Measurements from ENCODE around the gene SNRPD1. TPM values are rescaled to one million over a fixed set of nuclear protein-coding genes. Genes with fewer than 3 reads are reported as not detected.

Gene SNRPD1
- total and polyA plus RNA-seq, 2 of the 8 experiments (the other 6 are each of a cell fraction or from before 2014, with no cell fraction given) = 59.6 to 180 TPM

Small RNA genes lying within 50 kb of the gene (microRNA-seq; reads per million reads assigned to microRNA genes)
- 0 reads per million in 2 experiments for gene MIR320C1 (ENCODE audit: borderline microRNAs expressed in 2 of 2, borderline number of aligned reads in 2 of 2, borderline replicate concordance in 1 of 2)

Small RNA genes lying within 50 kb of the gene (small RNA-seq; reads per million reads assigned to genes)
- gene MIR320C1 (ENCODE audit: insufficient read depth) = not detected

Other genes with a start within 250 kb of the SNRPD1 start
- 44.6 and 48.3 TPM in 2 replicates for gene ESCO1, start 11.6 kb upstream of the SNRPD1 start, total RNA-seq (2021; fragmentation: NEBNext Ultra II Directional; extraction: Animal tissue kit (Norgen Biotek cat#: 25700))
- gene ESCO1, start 11.6 kb upstream of the SNRPD1 start, polyA plus RNA-seq (2011; rRNA removed) = 3.3 and 5.8 TPM in 2 replicates
- 9.0 and 12.1 TPM in 2 replicates for gene ABHD3, start 92.5 kb downstream of the SNRPD1 start, total RNA-seq (2021; fragmentation: NEBNext Ultra II Directional; extraction: Animal tissue kit (Norgen Biotek cat#: 25700))
- 6.1 and 8.4 TPM in 2 replicates for gene ABHD3, start 92.5 kb downstream of the SNRPD1 start, polyA plus RNA-seq (2011; rRNA removed)
- gene MIB1, start 128.5 kb downstream of the SNRPD1 start, total RNA-seq (2021; fragmentation: NEBNext Ultra II Directional; extraction: Animal tissue kit (Norgen Biotek cat#: 25700)) = 57.2 and 60.3 TPM in 2 replicates
- gene MIB1, start 128.5 kb downstream of the SNRPD1 start, polyA plus RNA-seq (2011; rRNA removed) = 6.1 and 8.2 TPM in 2 replicates

Data from H1 (cell line).